Activated CD8-positive, alpha-beta memory T cell treated with anti-CD3 and anti-CD28 coated beads for 36 hours (primary cell): ENCODE results near the gene CTBP2. TPM values are rescaled to one million over a fixed set of nuclear protein-coding genes. Genes with fewer than 3 reads are reported as not detected.
"Not testable (repeated sequence)": the region's sequence is repeated elsewhere in the genome, so short reads cannot be mapped to it uniquely, and the experiment has no call there.

Experiments
- CTCF ChIA-PET: fragments of 350-600 bp; sonication (Branson Sonifier 250); formaldehyde crosslinking; loops from one replicate; lab custom pipeline; 2021; ENCODE audit warnings: antibody characterized with exemption; lab: Charles Lee
- POLR2A ChIA-PET: fragments of 350-600 bp; sonication (Branson Sonifier 250); formaldehyde crosslinking; loops from one replicate; lab custom pipeline; 2021; ENCODE audit warnings: antibody characterized with exemption; lab: Charles Lee
- total RNA-seq, 2 experiments: library from RNA; stranded (reverse); gene quantifications; one replicate each; pipeline ENCODE4 v1.2.3, GENCODE V29; 2021

The CTBP2 gene
- total RNA-seq, 2 experiments from 2014 or later, result 0.99 to 1.2 TPM

GRCh38 chr10:124998624-124999291 lies 161.6 kb downstream of the CTBP2 start:
- ChIA-PET POLR2A (no interaction called here), CTCF (no interaction called here)

GRCh38 chr10:124997771-124998623 lies 162.4 kb downstream of the CTBP2 start:
- CTCF ChIA-PET, result no interaction called here
- POLR2A ChIA-PET, result no interaction called here

- POLR2A ChIA-PET, result no interaction called here
- CTCF ChIA-PET, result no interaction called here
Measured at GRCh38 chr10:124997306-124997705, 163.1 kb downstream of the CTBP2 start.

- ChIA-PET POLR2A (no interaction called here), CTCF (no interaction called here)
Measured at GRCh38 chr10:124996854-124997215, 163.5 kb downstream of the CTBP2 start.

- ChIA-PET CTCF (interaction anchor here (0.7 kb wide), 1 partner anchor 1873 kb away, joined by 3 read pairs; no protein-coding TSS in a partner anchor), POLR2A (no interaction called here)
Measured at GRCh38 chr10:124996127-124996853, 164.1 kb downstream of the CTBP2 start.

GRCh38 chr10:124995605-124996004 lies 164.8 kb downstream of the CTBP2 start:
- ChIA-PET POLR2A (no interaction called here), CTCF (interaction anchor here (0.7 kb wide), 1 partner anchor 1873 kb away, joined by 3 read pairs; no protein-coding TSS in a partner anchor)

GRCh38 chr10:124994573-124995473 lies 165.5 kb downstream of the CTBP2 start:
- POLR2A ChIA-PET, result no interaction called here
- CTCF ChIA-PET, result no interaction called here

GRCh38 chr10:124993736-124994451 lies 166.5 kb downstream of the CTBP2 start:
- ChIA-PET POLR2A (no interaction called here), CTCF (no interaction called here)

- ChIA-PET POLR2A (no interaction called here), CTCF (interaction anchor here (0.9 to 1.3 kb wide), 2 partner anchors 21 to 999 kb away, joined by 3 read pairs; no protein-coding TSS in a partner anchor)
Measured at GRCh38 chr10:124993345-124993708, 167.0 kb downstream of the CTBP2 start.

GRCh38 chr10:124992462-124993344 lies 167.7 kb downstream of the CTBP2 start:
- ChIA-PET POLR2A (no interaction called here), CTCF (interaction anchor here (0.9 to 1.3 kb wide), 3 partner anchors 21 to 998 kb away, joined by 3 to 4 read pairs (median 3); no protein-coding TSS in a partner anchor)

GRCh38 chr10:124991835-124992234 lies 168.5 kb downstream of the CTBP2 start:
- ChIA-PET CTCF (interaction anchor here (1.0 to 1.3 kb wide), 2 partner anchors 169 to 997 kb away, joined by 3 to 4 read pairs; no protein-coding TSS in a partner anchor), POLR2A (no interaction called here)

- POLR2A ChIA-PET, result no interaction called here
- CTCF ChIA-PET, result no interaction called here
Measured at GRCh38 chr10:124990671-124991625, 169.4 kb downstream of the CTBP2 start.

GRCh38 chr10:124989526-124989925 lies 170.8 kb downstream of the CTBP2 start:
- CTCF ChIA-PET, result no interaction called here
- POLR2A ChIA-PET, result no interaction called here

- CTCF ChIA-PET, result not testable (repeated sequence)
- POLR2A ChIA-PET, result interaction anchor here (0.6 kb wide), 1 partner anchor 12 kb away, joined by 4 read pairs; no protein-coding TSS in a partner anchor
Measured at GRCh38 chr10:124988753-124989152, 171.6 kb downstream of the CTBP2 start.

GRCh38 chr10:124987788-124988187 lies 172.6 kb downstream of the CTBP2 start:
- ChIA-PET CTCF (no interaction called here), POLR2A (no interaction called here)

- POLR2A ChIA-PET, result no interaction called here
Measured at GRCh38 chr10:124985162-124985561, 175.2 kb downstream of the CTBP2 start.

More at GRCh38 chr10:124985162-124985561, 175.2 kb downstream of the CTBP2 start:
- CTCF ChIA-PET, result no interaction called here
